Stimulated activated CD8-positive, alpha-beta memory T cell treated with anti-CD3 and anti-CD28 coated beads, Interleukin-7, amount 100 ng/mL, for 24 hours (primary cell): ENCODE measurements around the gene GPS2.
A peak's percentile ranks its signal among the peaks of the same experiment; 100 is the strongest.

Source experiments
- DNase-seq: peaks from one replicate; pipeline ENCODE4 v3.0.0-alpha.2; 2020; ENCODE audit warnings: low read depth

GPS2 gene

GRCh38 chr17:7317161-7317803 is 2.1 kb upstream of the GPS2 start:
- no peak for DNase-seq

GRCh38 chr17:7315570-7316235 is 543 bp upstream of the GPS2 start:
- DNase-seq: no peak

GRCh38 chr17:7313890-7314718 is 1.1 kb downstream of the GPS2 start:
- no peak for DNase-seq

GRCh38 chr17:7313088-7313889 is 1.9 kb downstream of the GPS2 start:
- no peak for DNase-seq

- DNase-seq: no peak
Observed at GRCh38 chr17:7312432-7313087, 2.6 kb downstream of the GPS2 start.

GRCh38 chr17:7311110-7311705 is 4.0 kb downstream of the GPS2 start:
- no peak for DNase-seq

GRCh38 chr17:7309628-7310027 is 5.5 kb downstream of the GPS2 start:
- no peak for DNase-seq

GRCh38 chr17:7308625-7309433 is 6.3 kb downstream of the GPS2 start:
- DNase-seq: peak; percentile 66

GRCh38 chr17:7307686-7308624 is 7.2 kb downstream of the GPS2 start:
- DNase-seq: no peak

GRCh38 chr17:7306911-7307685 is 8.1 kb downstream of the GPS2 start, which contains the start of gene EIF5A:
Gene EIF5A (plus strand): TSS chr17:7307628. CDS start chr17:7309636, 2,008 bp downstream.
- peak; percentile 100 for DNase-seq

- DNase-seq: no peak
Observed at GRCh38 chr17:7304179-7304578, 11.0 kb downstream of the GPS2 start.

GRCh38 chr17:7296189-7296861 is 18.8 kb downstream of the GPS2 start:
- peak; percentile 38 for DNase-seq

- no peak for DNase-seq
Observed at GRCh38 chr17:7295230-7296180, 19.7 kb downstream of the GPS2 start.

- peak; percentile 40 for DNase-seq
Observed at GRCh38 chr17:7294614-7295153, 20.5 kb downstream of the GPS2 start, which contains the start of gene YBX2. Gene YBX2 (minus strand): TSS chr17:7294639. CDS start chr17:7294500, 139 bp downstream.

- DNase-seq: no peak
Observed at GRCh38 chr17:7293816-7294613, 21.1 kb downstream of the GPS2 start.
